ENCODE measurements around the gene UBTD2.

DNA sequence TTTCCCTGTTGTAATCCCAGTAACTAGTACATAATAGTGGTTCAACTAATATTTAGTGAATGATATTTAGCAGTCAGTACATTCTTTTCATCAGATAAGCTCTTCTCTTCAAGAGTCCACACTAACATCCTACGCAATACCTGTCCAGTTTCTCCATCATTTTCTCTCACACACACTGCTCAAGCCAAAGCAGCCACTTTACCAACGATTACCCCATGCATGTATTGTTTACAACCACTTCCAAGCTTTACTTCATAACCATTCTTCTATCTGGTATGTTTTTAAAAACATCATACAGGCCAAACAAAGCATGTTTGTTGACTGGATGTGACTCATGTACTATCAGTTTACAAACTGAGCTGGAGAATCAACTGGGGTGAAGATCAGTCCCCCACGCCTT lies 7.3 kb downstream of the UBTD2 start:
- TF ChIP-seq MYNN (tag by site-specific recombination; IDR thresholded peaks at IDR 0.05; ENCODE audit: borderline replicate concordance) (no peak), ZNF558 (tag by site-specific recombination; IDR thresholded peaks at IDR 0.05) (no peak), WT1 (tag by site-specific recombination; IDR thresholded peaks at IDR 0.05) (no peak), CTCF (tag by site-specific recombination; IDR thresholded peaks at IDR 0.05) (no peak), TCF7L2 (IDR thresholded peaks at IDR 0.05; ENCODE audit: borderline replicate concordance, low read depth, low read length) (no peak), ZNF23 (tag by site-specific recombination; IDR thresholded peaks at IDR 0.05; ENCODE audit: borderline replicate concordance) (no peak), TSHZ1 (tag by site-specific recombination; IDR thresholded peaks at IDR 0.05; ENCODE audit: borderline replicate concordance) (no peak), ZBTB26 (tag by site-specific recombination; optimal IDR thresholded peaks at IDR 0.05) (no peak), ZNF473 (tag by site-specific recombination; IDR thresholded peaks at IDR 0.05) (no peak), ZNF292 (tag by site-specific recombination; IDR thresholded peaks at IDR 0.05; ENCODE audit: borderline replicate concordance, low read depth) (no peak)
- TF ChIP-seq, protein P1, sequence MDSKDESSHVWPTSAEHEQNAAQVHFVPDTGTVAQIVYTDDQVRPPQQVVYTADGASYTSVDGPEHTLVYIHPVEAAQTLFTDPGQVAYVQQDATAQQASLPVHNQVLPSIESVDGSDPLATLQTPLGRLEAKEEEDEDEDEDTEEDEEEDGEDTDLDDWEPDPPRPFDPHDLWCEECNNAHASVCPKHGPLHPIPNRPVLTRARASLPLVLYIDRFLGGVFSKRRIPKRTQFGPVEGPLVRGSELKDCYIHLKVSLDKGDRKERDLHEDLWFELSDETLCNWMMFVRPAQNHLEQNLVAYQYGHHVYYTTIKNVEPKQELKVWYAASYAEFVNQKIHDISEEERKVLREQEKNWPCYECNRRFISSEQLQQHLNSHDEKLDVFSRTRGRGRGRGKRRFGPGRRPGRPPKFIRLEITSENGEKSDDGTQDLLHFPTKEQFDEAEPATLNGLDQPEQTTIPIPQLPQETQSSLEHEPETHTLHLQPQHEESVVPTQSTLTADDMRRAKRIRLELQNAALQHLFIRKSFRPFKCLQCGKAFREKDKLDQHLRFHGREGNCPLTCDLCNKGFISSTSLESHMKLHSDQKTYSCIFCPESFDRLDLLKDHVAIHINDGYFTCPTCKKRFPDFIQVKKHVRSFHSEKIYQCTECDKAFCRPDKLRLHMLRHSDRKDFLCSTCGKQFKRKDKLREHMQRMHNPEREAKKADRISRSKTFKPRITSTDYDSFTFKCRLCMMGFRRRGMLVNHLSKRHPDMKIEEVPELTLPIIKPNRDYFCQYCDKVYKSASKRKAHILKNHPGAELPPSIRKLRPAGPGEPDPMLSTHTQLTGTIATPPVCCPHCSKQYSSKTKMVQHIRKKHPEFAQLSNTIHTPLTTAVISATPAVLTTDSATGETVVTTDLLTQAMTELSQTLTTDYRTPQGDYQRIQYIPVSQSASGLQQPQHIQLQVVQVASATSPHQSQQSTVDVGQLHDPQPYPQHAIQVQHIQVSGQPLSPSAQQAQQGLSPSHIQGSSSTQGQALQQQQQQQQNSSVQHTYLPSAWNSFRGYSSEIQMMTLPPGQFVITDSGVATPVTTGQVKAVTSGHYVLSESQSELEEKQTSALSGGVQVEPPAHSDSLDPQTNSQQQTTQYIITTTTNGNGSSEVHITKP (tag by site-specific recombination; IDR thresholded peaks at IDR 0.05) = no peak
- TF ChIP-seq, protein P2, sequence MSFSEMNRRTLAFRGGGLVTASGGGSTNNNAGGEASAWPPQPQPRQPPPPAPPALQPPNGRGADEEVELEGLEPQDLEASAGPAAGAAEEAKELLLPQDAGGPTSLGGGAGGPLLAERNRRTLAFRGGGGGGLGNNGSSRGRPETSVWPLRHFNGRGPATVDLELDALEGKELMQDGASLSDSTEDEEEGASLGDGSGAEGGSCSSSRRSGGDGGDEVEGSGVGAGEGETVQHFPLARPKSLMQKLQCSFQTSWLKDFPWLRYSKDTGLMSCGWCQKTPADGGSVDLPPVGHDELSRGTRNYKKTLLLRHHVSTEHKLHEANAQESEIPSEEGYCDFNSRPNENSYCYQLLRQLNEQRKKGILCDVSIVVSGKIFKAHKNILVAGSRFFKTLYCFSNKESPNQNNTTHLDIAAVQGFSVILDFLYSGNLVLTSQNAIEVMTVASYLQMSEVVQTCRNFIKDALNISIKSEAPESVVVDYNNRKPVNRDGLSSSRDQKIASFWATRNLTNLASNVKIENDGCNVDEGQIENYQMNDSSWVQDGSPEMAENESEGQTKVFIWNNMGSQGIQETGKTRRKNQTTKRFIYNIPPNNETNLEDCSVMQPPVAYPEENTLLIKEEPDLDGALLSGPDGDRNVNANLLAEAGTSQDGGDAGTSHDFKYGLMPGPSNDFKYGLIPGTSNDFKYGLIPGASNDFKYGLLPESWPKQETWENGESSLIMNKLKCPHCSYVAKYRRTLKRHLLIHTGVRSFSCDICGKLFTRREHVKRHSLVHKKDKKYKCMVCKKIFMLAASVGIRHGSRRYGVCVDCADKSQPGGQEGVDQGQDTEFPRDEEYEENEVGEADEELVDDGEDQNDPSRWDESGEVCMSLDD (tag by site-specific recombination; IDR thresholded peaks at IDR 0.05) = no peak
